ENCODE measurements around the gene ABCF3.

ABCF3 gene

DNA sequence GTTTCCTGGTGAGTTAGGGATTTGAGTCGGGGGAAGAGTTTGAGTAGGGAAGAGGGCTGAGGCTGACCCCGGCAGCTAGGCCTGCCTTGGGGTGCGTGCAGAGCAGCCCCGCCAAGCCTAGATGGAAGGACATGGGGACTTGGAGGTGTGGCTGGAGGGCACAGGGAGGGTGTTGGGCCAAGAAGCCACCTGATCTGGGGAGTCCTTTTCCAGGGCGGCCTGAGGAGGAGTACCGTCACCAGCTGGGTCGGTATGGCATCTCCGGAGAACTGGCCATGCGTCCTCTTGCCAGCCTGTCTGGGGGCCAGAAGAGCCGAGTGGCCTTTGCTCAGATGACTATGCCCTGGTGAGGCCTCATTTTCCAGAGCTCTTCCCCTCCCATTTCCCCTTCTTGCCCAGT is 6.9 kb downstream of the ABCF3 start:
- Histone ChIP-seq H3K9me2 (replicated peaks; ENCODE audit: insufficient read depth, low read length) (no peaks in the 10 kb centered on the region), H3K9ac (ENCODE audit: low read length) (no peak overlapping the region), H3K4me3 (ENCODE audit: insufficient read depth, low read length, poor library complexity, severe bottlenecking) (no peak overlapping the region), H3K27me3 (ENCODE audit: low read length) (no peaks in the 10 kb centered on the region), H3K27ac (ENCODE audit: low read depth, low read length) (no peak overlapping the region), H4K20me1 (ENCODE audit: low read depth, low read length) (no peaks in the 10 kb centered on the region), H3K9me3 (ENCODE audit: insufficient read depth, low read length) (no peaks in the 10 kb centered on the region), H3K4me2 (ENCODE audit: low read depth, low read length, poor library complexity, severe bottlenecking) (no peak overlapping the region), H3K36me3 (ENCODE audit: low read length) (peaks cover 6% of the 10 kb centered on the region; the same call in 1 of the 2 replicates), H2AFZ (ENCODE audit: low read depth, low read length, severe bottlenecking) (no peak overlapping the region), H3F3A (ENCODE audit: insufficient read depth) (no peaks in the 10 kb centered on the region), H3K79me2 (ENCODE audit: insufficient read depth, low read length) (peaks cover 11% of the 10 kb centered on the region; the same call in 1 of the 2 replicates)
- TF ChIP-seq, protein P1, sequence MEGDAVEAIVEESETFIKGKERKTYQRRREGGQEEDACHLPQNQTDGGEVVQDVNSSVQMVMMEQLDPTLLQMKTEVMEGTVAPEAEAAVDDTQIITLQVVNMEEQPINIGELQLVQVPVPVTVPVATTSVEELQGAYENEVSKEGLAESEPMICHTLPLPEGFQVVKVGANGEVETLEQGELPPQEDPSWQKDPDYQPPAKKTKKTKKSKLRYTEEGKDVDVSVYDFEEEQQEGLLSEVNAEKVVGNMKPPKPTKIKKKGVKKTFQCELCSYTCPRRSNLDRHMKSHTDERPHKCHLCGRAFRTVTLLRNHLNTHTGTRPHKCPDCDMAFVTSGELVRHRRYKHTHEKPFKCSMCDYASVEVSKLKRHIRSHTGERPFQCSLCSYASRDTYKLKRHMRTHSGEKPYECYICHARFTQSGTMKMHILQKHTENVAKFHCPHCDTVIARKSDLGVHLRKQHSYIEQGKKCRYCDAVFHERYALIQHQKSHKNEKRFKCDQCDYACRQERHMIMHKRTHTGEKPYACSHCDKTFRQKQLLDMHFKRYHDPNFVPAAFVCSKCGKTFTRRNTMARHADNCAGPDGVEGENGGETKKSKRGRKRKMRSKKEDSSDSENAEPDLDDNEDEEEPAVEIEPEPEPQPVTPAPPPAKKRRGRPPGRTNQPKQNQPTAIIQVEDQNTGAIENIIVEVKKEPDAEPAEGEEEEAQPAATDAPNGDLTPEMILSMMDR (IDR thresholded peaks at IDR 0.05; ENCODE audit: insufficient read depth, low read length, poor library complexity, severe bottlenecking), result no peak
- TF ChIP-seq EZH2phosphoT487 (conservative IDR thresholded peaks at IDR 0.05; ENCODE audit: low read length), result no peak

DNA sequence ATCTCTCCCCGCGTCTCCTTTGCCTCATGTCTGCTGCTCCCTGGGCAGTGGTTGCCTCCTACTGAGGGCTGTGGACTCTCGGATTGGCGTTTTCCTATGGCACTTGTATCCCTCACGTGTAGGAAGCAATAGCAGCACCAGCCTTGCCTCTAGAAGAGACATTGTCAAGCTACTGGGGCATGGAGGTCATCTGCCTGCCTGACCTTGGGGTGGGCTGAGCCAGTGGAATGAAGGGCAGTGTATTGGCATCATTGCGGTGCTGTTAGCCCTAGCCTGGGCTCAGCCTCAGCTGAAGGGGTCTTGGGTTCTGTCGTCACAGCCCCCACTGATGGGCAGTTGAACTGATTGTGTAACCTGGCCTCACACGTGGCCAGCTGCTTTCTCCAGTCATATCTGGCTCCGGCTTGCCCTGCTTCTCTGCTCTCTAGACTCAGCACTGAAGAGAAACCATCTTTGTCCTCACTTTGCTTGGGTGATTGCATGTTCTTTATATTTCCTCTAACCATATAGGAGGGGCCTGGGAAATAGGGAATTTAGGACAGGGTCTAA is 8.1 kb downstream of the ABCF3 start:
- Histone ChIP-seq H3K9me2 (replicated peaks; ENCODE audit: insufficient read depth, low read length) (no peaks in the 10 kb centered on the region), H4K20me1 (ENCODE audit: low read depth, low read length) (no peaks in the 10 kb centered on the region), H3K27ac (ENCODE audit: low read depth, low read length) (no peak overlapping the region), H3K4me2 (ENCODE audit: low read depth, low read length, poor library complexity, severe bottlenecking) (no peak overlapping the region), H3K79me2 (ENCODE audit: insufficient read depth, low read length) (no peaks in the 10 kb centered on the region), H3K4me3 (ENCODE audit: insufficient read depth, low read length, poor library complexity, severe bottlenecking) (no peak overlapping the region), H3K27me3 (ENCODE audit: low read length) (no peaks in the 10 kb centered on the region), H2AFZ (ENCODE audit: low read depth, low read length, severe bottlenecking) (no peak overlapping the region), H3K36me3 (ENCODE audit: low read length) (peaks cover 6% of the 10 kb centered on the region; the same call in 1 of the 2 replicates), H3K9ac (ENCODE audit: low read length) (no peak overlapping the region), H3K9me3 (ENCODE audit: insufficient read depth, low read length) (no peaks in the 10 kb centered on the region), H3F3A (ENCODE audit: insufficient read depth) (no peaks in the 10 kb centered on the region)
- no peak for TF ChIP-seq EZH2phosphoT487 (conservative IDR thresholded peaks at IDR 0.05; ENCODE audit: low read length)
- TF ChIP-seq, protein P1 (IDR thresholded peaks at IDR 0.05; ENCODE audit: insufficient read depth, low read length, poor library complexity, severe bottlenecking), result no peak

DNA sequence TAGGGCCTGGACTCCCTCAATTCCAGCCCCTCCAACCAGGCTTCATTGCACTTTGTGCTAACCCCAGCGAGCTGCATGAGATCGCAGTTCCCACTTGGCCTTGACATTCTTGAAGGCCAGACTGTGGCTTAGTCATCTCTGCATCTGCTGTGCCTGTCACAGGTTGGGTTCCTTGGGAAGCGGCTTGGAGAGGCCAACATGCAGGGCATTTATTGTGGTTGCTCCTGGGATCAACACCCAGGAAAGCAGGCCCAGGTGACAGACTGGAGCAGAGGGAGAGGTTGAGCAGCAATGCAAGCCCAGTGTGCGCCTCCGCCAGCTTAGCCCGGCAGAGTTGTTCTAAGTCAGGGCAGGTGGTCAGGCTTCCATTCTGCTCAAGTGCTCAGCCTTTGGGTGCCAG is 10.5 kb downstream of the ABCF3 start:
- H3K36me3 ChIP-seq (ENCODE audit: low read length), result no peaks in the 10 kb centered on the region
- no peaks in the 10 kb centered on the region for H3K27me3 ChIP-seq (ENCODE audit: low read length)
- H3K9me3 ChIP-seq (ENCODE audit: insufficient read depth, low read length), result no peaks in the 10 kb centered on the region
- H2AFZ ChIP-seq (ENCODE audit: low read depth, low read length, severe bottlenecking), result no peak overlapping the region
- no peaks in the 10 kb centered on the region for H3K9me2 ChIP-seq (replicated peaks; ENCODE audit: insufficient read depth, low read length)
- no peaks in the 10 kb centered on the region for H3F3A ChIP-seq (ENCODE audit: insufficient read depth)
- no peaks in the 10 kb centered on the region for H3K79me2 ChIP-seq (ENCODE audit: insufficient read depth, low read length)
- no peak for TF ChIP-seq EZH2phosphoT487 (conservative IDR thresholded peaks at IDR 0.05; ENCODE audit: low read length)
- H4K20me1 ChIP-seq (ENCODE audit: low read depth, low read length), result no peaks in the 10 kb centered on the region
- no peak overlapping the region for H3K9ac ChIP-seq (ENCODE audit: low read length)
- H3K4me3 ChIP-seq (ENCODE audit: insufficient read depth, low read length, poor library complexity, severe bottlenecking), result no peak overlapping the region
- no peak overlapping the region for H3K27ac ChIP-seq (ENCODE audit: low read depth, low read length)
- H3K4me2 ChIP-seq (ENCODE audit: low read depth, low read length, poor library complexity, severe bottlenecking), result no peak overlapping the region

DNA sequence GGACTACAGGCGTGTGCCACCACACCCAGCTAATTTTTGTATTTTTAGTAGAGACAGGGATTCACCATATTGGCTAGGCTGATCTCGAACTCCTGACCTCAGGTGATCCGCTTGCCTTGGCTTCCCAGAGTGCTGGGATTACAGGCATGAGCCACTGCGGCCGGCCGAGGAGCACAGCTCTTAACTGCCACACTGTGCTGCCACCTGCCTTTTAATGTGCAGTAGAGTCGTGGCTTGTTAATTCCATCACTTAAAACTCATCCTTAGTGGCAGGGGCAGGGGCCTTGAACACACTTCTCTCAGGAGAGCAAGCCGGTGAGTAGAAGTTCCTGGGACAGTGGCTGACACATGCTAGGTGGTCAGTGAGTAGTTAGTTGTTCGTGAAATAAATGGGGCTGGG is 12.5 kb downstream of the ABCF3 start:
- Histone ChIP-seq H2AFZ (ENCODE audit: low read depth, low read length, severe bottlenecking) (no peak overlapping the region), H3K9me3 (ENCODE audit: insufficient read depth, low read length) (no peaks in the 10 kb centered on the region), H3K36me3 (ENCODE audit: low read length) (no peaks in the 10 kb centered on the region), H3K4me2 (ENCODE audit: low read depth, low read length, poor library complexity, severe bottlenecking) (no peak overlapping the region), H3K27ac (ENCODE audit: low read depth, low read length) (no peak overlapping the region), H3K27me3 (ENCODE audit: low read length) (no peaks in the 10 kb centered on the region), H3K79me2 (ENCODE audit: insufficient read depth, low read length) (no peaks in the 10 kb centered on the region), H3F3A (ENCODE audit: insufficient read depth) (no peaks in the 10 kb centered on the region), H4K20me1 (ENCODE audit: low read depth, low read length) (no peaks in the 10 kb centered on the region), H3K9me2 (replicated peaks; ENCODE audit: insufficient read depth, low read length) (no peaks in the 10 kb centered on the region), H3K4me3 (ENCODE audit: insufficient read depth, low read length, poor library complexity, severe bottlenecking) (no peak overlapping the region), H3K9ac (ENCODE audit: low read length) (no peak overlapping the region)
- TF ChIP-seq, protein P1 (IDR thresholded peaks at IDR 0.05; ENCODE audit: insufficient read depth, low read length, poor library complexity, severe bottlenecking), result no peak
- TF ChIP-seq EZH2phosphoT487 (conservative IDR thresholded peaks at IDR 0.05; ENCODE audit: low read length), result no peak
